ENCODE measurements around the gene OR13A1. TPM values are rescaled to one million over a fixed set of nuclear protein-coding genes. Genes with fewer than 3 reads are reported as not detected.
"Not testable (repeated sequence)": the region's sequence is repeated elsewhere in the genome, so short reads cannot be mapped to it uniquely, and the experiment has no call there.

Gene OR13A1
- not detected in 2 replicates for total RNA-seq (2014; rRNA removed; shearing (Covaris generic); ENCODE audit: low replicate concordance)

DNA sequence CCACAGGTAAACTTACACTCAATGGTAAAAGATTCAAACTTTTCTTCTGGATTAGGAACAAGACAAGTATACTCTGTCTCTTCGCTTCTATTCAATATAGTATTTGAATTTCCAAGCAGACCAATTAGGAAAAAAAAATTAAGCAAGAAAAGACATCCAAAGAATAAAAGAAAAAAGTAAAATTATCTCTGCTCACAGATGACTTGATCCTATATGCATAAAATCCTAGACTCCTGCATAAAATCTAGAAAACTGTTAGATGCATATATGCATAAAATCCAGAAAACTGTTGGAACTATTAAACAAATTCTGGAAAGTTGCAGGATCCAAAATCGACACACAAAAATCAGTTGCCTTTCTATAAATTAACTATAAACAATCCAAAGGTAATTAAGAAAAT is at the start of gene OR13A1:
TSS of gene OR13A1 (minus strand) at position 101 of the 400 bp plus-strand sequence. CDS start 11,186 bp downstream, outside the sequence.
- no peak for DNase-seq (ENCODE audit: low read depth)
- in situ Hi-C loops (cut with HindIII; ENCODE audit: low pct_unique_long_range_greater_than_20kb, low sequenced_read_pairs): no loop called here

DNA sequence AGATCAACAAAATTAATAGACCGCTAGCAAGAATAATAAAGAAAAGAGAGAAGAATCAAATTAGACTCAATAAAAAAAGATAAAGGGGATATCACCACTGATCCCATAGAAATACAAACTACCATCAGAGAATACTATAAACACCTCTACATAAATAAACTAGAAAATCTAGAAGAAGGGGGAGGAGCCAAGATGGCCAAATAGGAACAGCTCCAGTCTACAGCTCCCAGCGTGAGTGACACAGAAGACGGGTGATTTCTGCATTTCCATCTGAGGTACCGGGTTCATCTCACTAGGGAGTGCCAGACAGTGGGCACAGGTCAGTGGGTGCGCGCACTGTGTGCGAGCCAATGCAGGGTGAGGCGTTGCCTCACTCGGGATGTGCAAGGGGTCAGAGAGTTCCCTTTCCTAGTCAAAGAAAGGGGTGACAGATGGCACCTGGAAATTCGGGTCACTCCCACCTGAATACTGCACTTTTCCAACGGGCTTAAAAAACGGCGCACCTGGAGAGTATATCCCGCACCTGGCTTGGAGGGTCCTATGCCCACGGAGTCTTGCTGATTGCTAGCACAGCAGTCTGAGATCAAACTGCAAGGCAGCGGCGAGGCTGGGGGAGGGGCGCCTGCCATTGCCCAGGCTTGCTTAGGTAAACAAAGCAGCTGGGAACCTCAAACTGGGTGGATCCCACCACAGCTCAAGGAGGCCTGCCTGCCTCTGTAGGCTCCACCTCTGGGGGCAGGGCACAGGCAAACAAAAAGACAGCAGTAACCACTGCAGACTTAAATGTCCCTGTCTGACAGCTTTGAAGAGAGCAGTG is 46.8 kb upstream of the OR13A1 start:
- in situ Hi-C loops (cut with HindIII; ENCODE audit: low pct_unique_long_range_greater_than_20kb, low sequenced_read_pairs); DNase-seq (ENCODE audit: low read depth): not testable (repeated sequence)

GRCh38 chr10:45358961-45359360 is 43.6 kb upstream of the OR13A1 start:
- DNase-seq (ENCODE audit: low read depth); in situ Hi-C loops (cut with HindIII; ENCODE audit: low pct_unique_long_range_greater_than_20kb, low sequenced_read_pairs): not testable (repeated sequence)

DNA sequence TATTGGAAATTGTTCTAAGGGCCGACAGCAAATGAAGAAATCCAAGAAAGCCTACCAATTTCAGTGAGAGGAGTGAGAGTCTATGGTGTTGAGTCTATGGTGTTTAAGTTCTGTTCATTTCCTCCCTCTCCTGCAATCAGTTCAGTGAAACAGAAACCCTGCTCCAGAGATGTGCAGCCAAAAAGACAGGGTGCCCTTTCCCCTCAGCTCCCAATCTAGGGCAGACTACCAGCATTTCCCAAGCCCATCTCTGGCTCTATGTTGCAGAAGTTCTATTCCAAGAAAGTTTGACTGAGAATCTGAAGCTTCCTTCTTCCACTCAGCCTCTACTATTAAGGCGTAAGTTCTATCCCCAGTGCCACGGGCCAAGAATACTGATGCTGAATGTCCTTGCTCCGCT is 40.1 kb upstream of the OR13A1 start:
- no peak for DNase-seq (ENCODE audit: low read depth)
- in situ Hi-C loops (cut with HindIII; ENCODE audit: low pct_unique_long_range_greater_than_20kb, low sequenced_read_pairs): no loop called here

GRCh38 chr10:45354261-45354660 is 38.9 kb upstream of the OR13A1 start:
- no peak for DNase-seq (ENCODE audit: low read depth)
- in situ Hi-C loops (cut with HindIII; ENCODE audit: low pct_unique_long_range_greater_than_20kb, low sequenced_read_pairs): no loop called here

DNA sequence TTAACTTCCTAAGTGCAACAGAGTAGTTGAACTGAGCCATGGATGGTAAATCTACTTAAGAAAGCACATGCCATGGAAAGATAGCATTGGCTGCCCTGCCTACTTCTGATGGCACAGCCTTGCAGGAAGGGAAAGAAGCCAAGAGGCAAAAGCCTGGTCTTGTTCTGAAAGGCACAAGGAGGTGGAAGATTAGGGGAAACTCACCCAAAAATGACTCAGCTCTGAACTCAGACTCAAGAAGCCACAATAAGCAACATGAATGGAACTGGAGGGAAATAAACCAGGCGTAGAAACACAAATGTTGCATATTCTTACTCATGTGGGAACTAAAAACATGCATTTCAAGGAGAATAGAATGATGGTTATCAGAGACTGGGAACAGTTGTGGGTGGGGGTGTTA is 37.8 kb upstream of the OR13A1 start:
- no peak for DNase-seq (ENCODE audit: low read depth)
- in situ Hi-C loops (cut with HindIII; ENCODE audit: low pct_unique_long_range_greater_than_20kb, low sequenced_read_pairs): no loop called here

- DNase-seq (ENCODE audit: low read depth); in situ Hi-C loops (cut with HindIII; ENCODE audit: low pct_unique_long_range_greater_than_20kb, low sequenced_read_pairs): not testable (repeated sequence)
Observed at GRCh38 chr10:45348196-45348765, 32.9 kb upstream of the OR13A1 start.

- DNase-seq (ENCODE audit: low read depth); in situ Hi-C loops (cut with HindIII; ENCODE audit: low pct_unique_long_range_greater_than_20kb, low sequenced_read_pairs): not testable (repeated sequence)
Observed at GRCh38 chr10:45347464-45347863, 32.1 kb upstream of the OR13A1 start.

- DNase-seq (ENCODE audit: low read depth); in situ Hi-C loops (cut with HindIII; ENCODE audit: low pct_unique_long_range_greater_than_20kb, low sequenced_read_pairs): not testable (repeated sequence)
Observed at GRCh38 chr10:45346652-45347335, 31.4 kb upstream of the OR13A1 start.

- DNase-seq (ENCODE audit: low read depth); in situ Hi-C loops (cut with HindIII; ENCODE audit: low pct_unique_long_range_greater_than_20kb, low sequenced_read_pairs): not testable (repeated sequence)
Observed at GRCh38 chr10:45340420-45340819, 25.0 kb upstream of the OR13A1 start.

GRCh38 chr10:45339894-45340293 is 24.5 kb upstream of the OR13A1 start:
- in situ Hi-C loops (cut with HindIII; ENCODE audit: low pct_unique_long_range_greater_than_20kb, low sequenced_read_pairs): no loop called here
- no peak for DNase-seq (ENCODE audit: low read depth)

- in situ Hi-C loops (cut with HindIII; ENCODE audit: low pct_unique_long_range_greater_than_20kb, low sequenced_read_pairs): not testable (repeated sequence)
Observed at GRCh38 chr10:45331824-45332223, 16.4 kb upstream of the OR13A1 start.

GRCh38 chr10:45326864-45327263 is 11.5 kb upstream of the OR13A1 start:
- DNase-seq (ENCODE audit: low read depth); in situ Hi-C loops (cut with HindIII; ENCODE audit: low pct_unique_long_range_greater_than_20kb, low sequenced_read_pairs): not testable (repeated sequence)

More at GRCh38 chr10:45331824-45332223, 16.4 kb upstream of the OR13A1 start:
- DNase-seq (ENCODE audit: low read depth): not testable (repeated sequence)

GRCh38 chr10:45325116-45325515 is 9.7 kb upstream of the OR13A1 start:
- in situ Hi-C loops (cut with HindIII; ENCODE audit: low pct_unique_long_range_greater_than_20kb, low sequenced_read_pairs): no loop called here
- DNase-seq (ENCODE audit: low read depth): no peak

GRCh38 chr10:45319702-45320101 is 4.3 kb upstream of the OR13A1 start:
- in situ Hi-C loops (cut with HindIII; ENCODE audit: low pct_unique_long_range_greater_than_20kb, low sequenced_read_pairs): no loop called here
- no peak for DNase-seq (ENCODE audit: low read depth)

GRCh38 chr10:45313264-45313873 is 2.0 kb downstream of the OR13A1 start:
- DNase-seq (ENCODE audit: low read depth): no peak
- in situ Hi-C loops (cut with HindIII; ENCODE audit: low pct_unique_long_range_greater_than_20kb, low sequenced_read_pairs): no loop called here

DNA sequence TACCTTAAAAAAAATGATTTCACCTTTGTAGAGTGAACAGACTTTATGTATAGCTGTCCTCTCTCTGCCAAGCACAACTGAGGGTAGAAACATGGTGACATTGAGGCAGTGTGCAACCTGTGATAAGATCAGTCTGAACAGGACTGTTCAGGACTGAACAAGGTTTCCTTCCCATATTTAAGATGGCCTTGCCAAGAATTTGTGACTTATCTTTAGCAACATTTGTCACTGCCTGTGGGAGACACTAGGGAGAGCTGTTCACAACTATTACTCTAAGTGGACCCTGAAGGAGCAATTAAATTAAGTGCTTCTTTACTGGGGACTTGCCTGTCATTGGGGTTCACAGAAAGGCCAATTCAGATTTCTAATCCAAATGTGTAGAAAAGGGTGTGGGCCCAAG is 6.7 kb downstream of the OR13A1 start:
- DNase-seq (ENCODE audit: low read depth): no peak
- in situ Hi-C loops (cut with HindIII; ENCODE audit: low pct_unique_long_range_greater_than_20kb, low sequenced_read_pairs): no loop called here

GRCh38 chr10:45302573-45302972 is 12.8 kb downstream of the OR13A1 start:
- no peak for DNase-seq (ENCODE audit: low read depth)
- in situ Hi-C loops (cut with HindIII; ENCODE audit: low pct_unique_long_range_greater_than_20kb, low sequenced_read_pairs): no loop called here
